ENCODE measurements around the gene ZNF467.

ZNF467 gene

GRCh38 chr7:149787428-149788299 lies 14.3 kb upstream of the ZNF467 start:
- no peak for DNase-seq (ENCODE audit: low read depth in 2 of 2)

GRCh38 chr7:149785983-149786382 lies 12.6 kb upstream of the ZNF467 start:
- no peak for DNase-seq (ENCODE audit: low read depth in 2 of 2)

GRCh38 chr7:149785402-149785801 lies 12.0 kb upstream of the ZNF467 start:
- no peak for DNase-seq (ENCODE audit: low read depth in 2 of 2)

GRCh38 chr7:149784251-149784608 lies 10.8 kb upstream of the ZNF467 start:
- DNase-seq (ENCODE audit: low read depth in 2 of 2) = no peak

GRCh38 chr7:149783386-149784250 lies 10.2 kb upstream of the ZNF467 start:
- DNase-seq (ENCODE audit: low read depth in 2 of 2) = no peak

GRCh38 chr7:149782682-149783345 lies 9.4 kb upstream of the ZNF467 start:
- no peak for DNase-seq (ENCODE audit: low read depth in 2 of 2)

- no peak for DNase-seq (ENCODE audit: low read depth in 2 of 2)
Measured at GRCh38 chr7:149781921-149782320, 8.5 kb upstream of the ZNF467 start.

- no peak for DNase-seq (ENCODE audit: low read depth in 2 of 2)
Measured at GRCh38 chr7:149780636-149781419, 7.4 kb upstream of the ZNF467 start.

GRCh38 chr7:149780056-149780455 lies 6.7 kb upstream of the ZNF467 start:
- no peak for DNase-seq (ENCODE audit: low read depth in 2 of 2)

- no peak for DNase-seq (ENCODE audit: low read depth in 2 of 2)
Measured at GRCh38 chr7:149779502-149779805, 6.1 kb upstream of the ZNF467 start.

- DNase-seq (ENCODE audit: low read depth in 2 of 2) = no peak
Measured at GRCh38 chr7:149778696-149779501, 5.5 kb upstream of the ZNF467 start.

- DNase-seq (ENCODE audit: low read depth in 2 of 2) = no peak
Measured at GRCh38 chr7:149778327-149778637, 4.9 kb upstream of the ZNF467 start.

- no peak for DNase-seq (ENCODE audit: low read depth in 2 of 2)
Measured at GRCh38 chr7:149777551-149778326, 4.4 kb upstream of the ZNF467 start.

- DNase-seq (ENCODE audit: low read depth in 2 of 2) = no peak
Measured at GRCh38 chr7:149776848-149777407, 3.5 kb upstream of the ZNF467 start.

- DNase-seq (ENCODE audit: low read depth in 2 of 2) = no peak
Measured at GRCh38 chr7:149776289-149776688, 2.9 kb upstream of the ZNF467 start.

GRCh38 chr7:149775176-149775556 lies 1.8 kb upstream of the ZNF467 start:
- no peak for DNase-seq (ENCODE audit: low read depth in 2 of 2)

- no peak for DNase-seq (ENCODE audit: low read depth in 2 of 2)
Measured at GRCh38 chr7:149774237-149775175, 1.1 kb upstream of the ZNF467 start.

GRCh38 chr7:149772956-149773434 lies 393 bp downstream of the ZNF467 start:
- no peak for DNase-seq (ENCODE audit: low read depth in 2 of 2)
